Liver (tissue), 9 donors: ENCODE results near the gene BAIAP2. TPM values are rescaled to one million over a fixed set of nuclear protein-coding genes. Genes with fewer than 3 reads are reported as not detected.
A peak's percentile ranks its signal among the peaks of the same experiment; 100 is the strongest.

Experiments
- DNase-seq: peaks from one replicate; pipeline ENCODE4 v3.0.0-alpha.2; 2017; ENCODE audit warnings: low spot score
- H3K27ac ChIP-seq, 2 donors: one replicate each; pipeline ENCODE4 v1.7.0; 2013; ENCODE audit warnings: inconsistent platforms in 2 of 2, low read length in 2 of 2, control low read depth in 1 of 2, low read depth in 1 of 2, mild to moderate bottlenecking in 1 of 2
- H3K27me3 ChIP-seq, 4 donors: one replicate each; pipeline versions ENCODE4 v1.6.1 to v1.7.0; 2013; ENCODE audit warnings: low read length in 3 of 4, inconsistent platforms in 1 of 4, mild to moderate bottlenecking in 1 of 4, moderate library complexity in 1 of 4; ENCODE audit not compliant: control insufficient read depth in 4 of 4, insufficient read depth in 4 of 4
- H3K36me3 ChIP-seq, 4 donors: one replicate each; pipeline versions ENCODE4 v1.6.1 to v1.7.0; 2013; ENCODE audit warnings: low read length in 3 of 4, mild to moderate bottlenecking in 3 of 4, low read depth in 1 of 4, moderate library complexity in 1 of 4; ENCODE audit not compliant: control insufficient read depth in 4 of 4, insufficient read depth in 3 of 4
- H3K4me1 ChIP-seq, 4 donors: one replicate each; pipeline versions ENCODE4 v1.6.1 to v1.7.0; 2013; ENCODE audit warnings: low read length in 3 of 4, mild to moderate bottlenecking in 3 of 4, moderate library complexity in 1 of 4; ENCODE audit not compliant: control insufficient read depth in 4 of 4, insufficient read depth in 4 of 4
- H3K4me3 ChIP-seq, 3 donors: one replicate each; pipeline versions ENCODE4 v1.6.1 to v1.7.0; 2013; ENCODE audit warnings: low read length in 3 of 3, control low read depth in 1 of 3, low read depth in 1 of 3, mild to moderate bottlenecking in 1 of 3
- H3K9ac ChIP-seq, 2 donors: one replicate each; pipeline ENCODE4 v1.7.0; 2013; ENCODE audit warnings: low read length in 2 of 2, mild to moderate bottlenecking in 2 of 2, moderate library complexity in 2 of 2, control low read depth in 1 of 2, low read depth in 1 of 2
- H3K9me3 ChIP-seq, 4 donors: one replicate each; pipeline versions ENCODE4 v1.6.1 to v1.7.0; 2013; ENCODE audit warnings: low read length in 3 of 4; ENCODE audit not compliant: control insufficient read depth in 4 of 4
- ATF3 ChIP-seq: IDR thresholded peaks from 2 replicates; pipeline ENCODE4 v1.6.1; 2016; ENCODE audit warnings: antibody characterized with exemption
- EGR1 ChIP-seq, 2 donors: IDR thresholded peaks; 2 replicates each; pipeline ENCODE4 v1.6.1; 2016 to 2018; ENCODE audit warnings: antibody characterized with exemption in 2 of 2, low read depth in 2 of 2
- FOXA1 ChIP-seq: IDR thresholded peaks from 2 replicates; pipeline ENCODE4 v1.6.1; 2016; ENCODE audit warnings: antibody characterized with exemption
- FOXA2 ChIP-seq: IDR thresholded peaks from 2 replicates; pipeline ENCODE4 v1.6.1; 2016; ENCODE audit warnings: antibody characterized with exemption
- GABPA ChIP-seq, 2 donors: IDR thresholded peaks in 1 of 2; conservative IDR thresholded peaks in 1 of 2; 2 replicates each; pipeline ENCODE4 v1.6.1; 2016; ENCODE audit warnings: antibody characterized with exemption in 2 of 2, mild to moderate bottlenecking in 1 of 2, moderate library complexity in 1 of 2
- HNF4A ChIP-seq, 2 donors: conservative IDR thresholded peaks; 2 replicates each; pipeline ENCODE4 v1.6.1; 2016; ENCODE audit warnings: antibody characterized with exemption in 2 of 2, mild to moderate bottlenecking in 2 of 2
- HNF4G ChIP-seq: IDR thresholded peaks from 2 replicates; pipeline ENCODE4 v1.6.1; 2016; ENCODE audit warnings: antibody characterized with exemption
- JUND ChIP-seq, 2 donors: IDR thresholded peaks; 2 replicates each; pipeline ENCODE4 v1.6.1; 2016; ENCODE audit warnings: antibody characterized with exemption in 2 of 2
- MAX ChIP-seq: IDR thresholded peaks from 2 replicates; pipeline ENCODE4 v1.6.1; 2016; ENCODE audit warnings: antibody characterized with exemption
- NR2F2 ChIP-seq: IDR thresholded peaks from 2 replicates; pipeline ENCODE4 v1.6.1; 2016; ENCODE audit warnings: antibody characterized with exemption
- RAD21 ChIP-seq, 2 donors: IDR thresholded peaks; 2 replicates each; pipeline ENCODE4 v1.6.1; 2016; ENCODE audit warnings: antibody characterized with exemption in 2 of 2, mild to moderate bottlenecking in 2 of 2
- RXRA ChIP-seq, 2 donors: IDR thresholded peaks; 2 replicates each; pipeline ENCODE4 v1.6.1; 2017 to 2018; ENCODE audit warnings: antibody characterized with exemption in 2 of 2, mild to moderate bottlenecking in 1 of 2
- SP1 ChIP-seq: IDR thresholded peaks from 2 replicates; pipeline ENCODE4 v1.6.1; 2018; ENCODE audit warnings: antibody characterized with exemption, mild to moderate bottlenecking
- TAF1 ChIP-seq: conservative IDR thresholded peaks from 2 replicates; pipeline ENCODE4 v1.6.1; 2016; ENCODE audit warnings: antibody characterized with exemption, mild to moderate bottlenecking
- YY1 ChIP-seq: IDR thresholded peaks from 2 replicates; pipeline ENCODE4 v1.6.1; 2016; ENCODE audit warnings: antibody characterized with exemption, mild to moderate bottlenecking
- ZBTB33 ChIP-seq: IDR thresholded peaks from 2 replicates; pipeline ENCODE4 v1.6.1; 2016; ENCODE audit warnings: antibody characterized with exemption
- WGBS: extraction: QIAGEN DNeasy Blood & Tissue Kit; methylation state at CpG from one replicate; pipeline ENCODE4 v1.1.7; 2013; 5-methylcytosine and 5-hydroxymethylcytosine counted together
- polyA plus RNA-seq, 2 donors: library from polyadenylated mRNA; stranded (reverse) in 1 of 2; unstranded in 1 of 2; fragments of 200-250 nt in 1 of 2; fragments of >200 nt in 1 of 2; fragmentation: Nextera tagmentation in 1 of 2; extraction: Ambion mirVana in 1 of 2; gene quantifications; one replicate each; pipeline versions ENCODE4 v1.2.1 to v1.2.3, GENCODE V29; 2013 to 2015
- total RNA-seq, 2 donors: library from RNA; depleted of rRNA; stranded (reverse); fragments of >200 nt; gene quantifications; one replicate each; pipeline ENCODE4 v1.2.3, GENCODE V29; 2014
- TF ChIP-seq, protein P1 (sequence below): fragments of 150-350 bp; IDR thresholded peaks from 2 replicates; pipeline ENCODE4 v1.5.1; 2017; ENCODE audit warnings: improper control_type of control experiment, low read depth, low read length; ENCODE audit not compliant: missing input control
- TF ChIP-seq, protein P2 (sequence below): IDR thresholded peaks from 2 replicates; pipeline ENCODE4 v1.6.1; 2016; ENCODE audit warnings: antibody characterized with exemption, mild to moderate bottlenecking
- donor health status: healthy.
- donor health status: healthy.
- donor health status: healthy.
- donor health status: healthy.
- donor health status: healthy.

The BAIAP2 gene
- total and polyA plus RNA-seq, 4 donors = 8.1 to 61.3 (median 44.9) TPM

DNA sequence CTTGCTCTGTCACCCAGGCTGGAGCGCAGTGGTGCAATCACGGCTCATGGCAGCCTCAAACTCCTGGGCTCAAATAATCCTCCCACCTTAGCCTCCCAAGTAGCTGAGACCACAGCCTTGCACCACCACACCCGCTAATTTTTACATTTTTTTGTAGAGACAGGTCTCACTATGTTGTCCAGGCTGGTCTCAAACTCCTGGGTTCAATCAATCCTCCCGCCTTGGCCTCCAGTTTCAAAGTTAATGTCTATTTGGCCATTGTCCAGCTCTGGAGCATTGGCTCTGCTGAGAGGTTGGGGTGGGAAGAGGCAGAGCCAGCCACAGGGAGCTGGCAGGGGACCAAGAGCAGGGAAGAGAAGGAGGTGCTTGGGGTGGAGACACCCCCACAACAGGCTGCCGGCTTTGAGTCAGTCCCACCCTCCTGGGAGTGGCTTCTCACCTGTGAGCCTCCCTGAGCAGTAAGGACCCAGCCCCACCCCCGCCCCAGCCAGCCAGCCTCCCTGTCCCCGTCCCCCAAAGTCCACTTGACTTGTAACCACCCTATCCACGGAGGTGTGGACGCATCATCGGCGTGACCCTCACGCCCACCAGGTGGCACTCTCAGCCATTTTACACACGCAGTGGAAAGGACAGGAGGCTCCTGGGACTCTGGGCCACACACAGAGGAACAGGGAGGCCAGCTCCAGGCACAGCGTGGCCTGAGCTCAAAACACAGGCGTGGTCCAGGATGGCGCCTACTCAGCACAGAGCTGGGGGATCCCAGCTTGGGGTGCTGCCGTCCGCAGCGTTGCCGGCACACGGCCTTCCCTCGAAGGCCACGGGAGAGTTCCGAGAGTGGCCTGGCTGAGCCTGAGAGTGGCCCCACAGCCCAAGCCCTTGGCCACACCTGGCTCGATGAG, 107.6 kb downstream of the BAIAP2 start:
- Histone ChIP-seq H3K9me3 (no peaks in the 10 kb centered on the region), H3K27me3 (no peaks in the 10 kb centered on the region), H3K36me3 (no peaks in the 10 kb centered on the region), H3K27ac (no peak overlapping the region), H3K4me3 (no peak overlapping the region), H3K9ac (no peak overlapping the region), H3K4me1 (no peaks in the 10 kb centered on the region)
- peak; percentile 77 for DNase-seq
- 45% methylated on average over 25 of the region's 25 CpGs for WGBS
- no peak for TF ChIP-seq FOXA1
- TF ChIP-seq RAD21 (IDR thresholded peaks at IDR 0.05) = peak in 1 of 2 donors; percentile 85
- TF ChIP-seq, protein P1, sequence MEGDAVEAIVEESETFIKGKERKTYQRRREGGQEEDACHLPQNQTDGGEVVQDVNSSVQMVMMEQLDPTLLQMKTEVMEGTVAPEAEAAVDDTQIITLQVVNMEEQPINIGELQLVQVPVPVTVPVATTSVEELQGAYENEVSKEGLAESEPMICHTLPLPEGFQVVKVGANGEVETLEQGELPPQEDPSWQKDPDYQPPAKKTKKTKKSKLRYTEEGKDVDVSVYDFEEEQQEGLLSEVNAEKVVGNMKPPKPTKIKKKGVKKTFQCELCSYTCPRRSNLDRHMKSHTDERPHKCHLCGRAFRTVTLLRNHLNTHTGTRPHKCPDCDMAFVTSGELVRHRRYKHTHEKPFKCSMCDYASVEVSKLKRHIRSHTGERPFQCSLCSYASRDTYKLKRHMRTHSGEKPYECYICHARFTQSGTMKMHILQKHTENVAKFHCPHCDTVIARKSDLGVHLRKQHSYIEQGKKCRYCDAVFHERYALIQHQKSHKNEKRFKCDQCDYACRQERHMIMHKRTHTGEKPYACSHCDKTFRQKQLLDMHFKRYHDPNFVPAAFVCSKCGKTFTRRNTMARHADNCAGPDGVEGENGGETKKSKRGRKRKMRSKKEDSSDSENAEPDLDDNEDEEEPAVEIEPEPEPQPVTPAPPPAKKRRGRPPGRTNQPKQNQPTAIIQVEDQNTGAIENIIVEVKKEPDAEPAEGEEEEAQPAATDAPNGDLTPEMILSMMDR = peak; percentile 73
- TF ChIP-seq MAX = no peak

DNA sequence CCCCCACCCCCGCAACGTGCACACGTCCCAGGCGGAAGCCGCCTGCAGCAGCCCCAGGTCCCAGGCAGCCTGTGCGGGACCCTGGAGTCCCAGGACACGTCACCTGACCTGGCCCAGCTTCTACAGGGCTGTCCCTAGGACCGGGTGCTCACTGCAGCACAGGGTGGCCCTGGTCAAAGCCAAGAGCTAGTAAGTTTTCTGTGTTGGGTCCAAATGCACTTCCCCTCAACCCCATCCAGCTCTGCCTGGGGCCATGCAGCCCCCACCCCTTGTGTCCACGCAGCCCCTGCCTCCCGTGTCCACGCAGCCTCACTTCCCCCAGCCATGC, 108.2 kb downstream of the BAIAP2 start:
- Histone ChIP-seq H3K27ac (no peak overlapping the region), H3K9ac (no peak overlapping the region)

More for the DNA sequence above, 108.2 kb downstream of the BAIAP2 start:
- Histone ChIP-seq H3K4me1 (no peaks in the 10 kb centered on the region), H3K27me3 (no peaks in the 10 kb centered on the region), H3K36me3 (no peaks in the 10 kb centered on the region), H3K9me3 (no peaks in the 10 kb centered on the region), H3K4me3 (no peak overlapping the region)
- TF ChIP-seq RAD21 (IDR thresholded peaks at IDR 0.05) (no peak), HNF4G (no peak), FOXA1 (no peak), EGR1 (IDR thresholded peaks at IDR 0.05; ENCODE audit: low read depth in 2 of 2) (no peak), ATF3 (no peak), RXRA (IDR thresholded peaks at IDR 0.05) (no peak), FOXA2 (no peak), GABPA (IDR thresholded peaks at IDR 0.05 in 1 of 2, conservative IDR thresholded peaks at IDR 0.05 in 1 of 2) (no peak), JUND (IDR thresholded peaks at IDR 0.05) (no peak), SP1 (no peak), MAX (no peak), HNF4A (conservative IDR thresholded peaks at IDR 0.05) (no peak), YY1 (no peak), TAF1 (no peak), NR2F2 (no peak), ZBTB33 (no peak)
- TF ChIP-seq, protein P2, sequence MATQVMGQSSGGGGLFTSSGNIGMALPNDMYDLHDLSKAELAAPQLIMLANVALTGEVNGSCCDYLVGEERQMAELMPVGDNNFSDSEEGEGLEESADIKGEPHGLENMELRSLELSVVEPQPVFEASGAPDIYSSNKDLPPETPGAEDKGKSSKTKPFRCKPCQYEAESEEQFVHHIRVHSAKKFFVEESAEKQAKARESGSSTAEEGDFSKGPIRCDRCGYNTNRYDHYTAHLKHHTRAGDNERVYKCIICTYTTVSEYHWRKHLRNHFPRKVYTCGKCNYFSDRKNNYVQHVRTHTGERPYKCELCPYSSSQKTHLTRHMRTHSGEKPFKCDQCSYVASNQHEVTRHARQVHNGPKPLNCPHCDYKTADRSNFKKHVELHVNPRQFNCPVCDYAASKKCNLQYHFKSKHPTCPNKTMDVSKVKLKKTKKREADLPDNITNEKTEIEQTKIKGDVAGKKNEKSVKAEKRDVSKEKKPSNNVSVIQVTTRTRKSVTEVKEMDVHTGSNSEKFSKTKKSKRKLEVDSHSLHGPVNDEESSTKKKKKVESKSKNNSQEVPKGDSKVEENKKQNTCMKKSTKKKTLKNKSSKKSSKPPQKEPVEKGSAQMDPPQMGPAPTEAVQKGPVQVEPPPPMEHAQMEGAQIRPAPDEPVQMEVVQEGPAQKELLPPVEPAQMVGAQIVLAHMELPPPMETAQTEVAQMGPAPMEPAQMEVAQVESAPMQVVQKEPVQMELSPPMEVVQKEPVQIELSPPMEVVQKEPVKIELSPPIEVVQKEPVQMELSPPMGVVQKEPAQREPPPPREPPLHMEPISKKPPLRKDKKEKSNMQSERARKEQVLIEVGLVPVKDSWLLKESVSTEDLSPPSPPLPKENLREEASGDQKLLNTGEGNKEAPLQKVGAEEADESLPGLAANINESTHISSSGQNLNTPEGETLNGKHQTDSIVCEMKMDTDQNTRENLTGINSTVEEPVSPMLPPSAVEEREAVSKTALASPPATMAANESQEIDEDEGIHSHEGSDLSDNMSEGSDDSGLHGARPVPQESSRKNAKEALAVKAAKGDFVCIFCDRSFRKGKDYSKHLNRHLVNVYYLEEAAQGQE = no peak
- TF ChIP-seq, protein P1 = no peak
- no peak for DNase-seq
- 81% methylated on average over 11 of the region's 11 CpGs for WGBS
